NCI-H2196 treated with DMSO at 0.1 percent for 48 hours (cell line): ENCODE results near the gene PDE4A.
A peak's percentile ranks its signal among the peaks of the same experiment; 100 is the strongest.
"Not testable (repeated sequence)": the region's sequence is repeated elsewhere in the genome, so short reads cannot be mapped to it uniquely, and the experiment has no call there.

ENCODE experiments used
- DNase-seq: peaks from one replicate; lab custom pipeline; 2025; ENCODE audit not compliant: unreplicated experiment; lab: John Stamatoyannopoulos, UW

The PDE4A gene

DNA sequence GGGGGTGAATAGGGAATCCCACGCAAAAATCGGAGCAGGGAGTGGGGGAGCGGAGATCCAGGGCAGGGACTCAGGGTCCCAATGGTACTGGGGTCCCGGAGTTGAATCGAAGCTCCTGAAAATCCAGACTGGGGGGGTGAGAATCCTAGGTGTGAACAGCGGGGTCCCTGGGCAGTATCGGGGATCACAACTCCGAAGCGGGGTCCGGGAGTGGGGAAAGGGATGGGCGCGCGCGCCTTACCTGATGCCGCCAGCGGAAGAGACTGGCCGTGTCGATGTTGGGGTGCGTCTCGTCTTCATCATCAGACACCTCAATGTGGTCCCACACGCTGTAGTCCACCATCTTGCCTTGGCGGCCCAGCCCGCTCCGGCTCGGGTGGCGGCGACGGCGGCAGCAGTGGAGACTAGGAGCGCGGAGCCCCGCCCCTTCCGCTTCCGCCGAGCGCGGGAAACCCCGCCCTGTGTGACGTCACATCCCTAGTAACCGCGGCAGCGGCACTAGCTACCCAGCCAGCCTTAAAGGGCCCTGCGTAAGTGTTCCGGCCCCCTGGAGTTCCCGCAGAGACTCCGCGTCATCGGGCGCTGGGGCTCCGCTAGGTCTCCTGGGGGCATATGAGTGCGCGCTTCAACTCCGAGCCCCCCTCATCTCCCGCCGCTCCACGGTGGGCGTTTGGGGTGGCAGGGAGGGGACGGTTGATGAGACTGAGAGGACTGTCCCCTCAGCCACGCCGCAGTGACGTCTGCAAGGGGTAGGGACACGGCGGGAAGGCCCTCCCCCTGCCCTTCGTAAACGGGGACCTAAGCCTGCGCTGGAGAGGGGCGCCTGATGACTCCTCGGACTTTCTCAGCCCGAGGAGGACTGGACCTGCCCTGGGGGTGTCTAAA lies 17.0 kb upstream of the PDE4A start, which contains the start of gene CDC37:
Gene CDC37 (minus strand): TSS at position 406 of the 885 bp plus-strand sequence. CDS start 63 bp downstream, at position 343.
- peak; percentile 83 for DNase-seq

DNA sequence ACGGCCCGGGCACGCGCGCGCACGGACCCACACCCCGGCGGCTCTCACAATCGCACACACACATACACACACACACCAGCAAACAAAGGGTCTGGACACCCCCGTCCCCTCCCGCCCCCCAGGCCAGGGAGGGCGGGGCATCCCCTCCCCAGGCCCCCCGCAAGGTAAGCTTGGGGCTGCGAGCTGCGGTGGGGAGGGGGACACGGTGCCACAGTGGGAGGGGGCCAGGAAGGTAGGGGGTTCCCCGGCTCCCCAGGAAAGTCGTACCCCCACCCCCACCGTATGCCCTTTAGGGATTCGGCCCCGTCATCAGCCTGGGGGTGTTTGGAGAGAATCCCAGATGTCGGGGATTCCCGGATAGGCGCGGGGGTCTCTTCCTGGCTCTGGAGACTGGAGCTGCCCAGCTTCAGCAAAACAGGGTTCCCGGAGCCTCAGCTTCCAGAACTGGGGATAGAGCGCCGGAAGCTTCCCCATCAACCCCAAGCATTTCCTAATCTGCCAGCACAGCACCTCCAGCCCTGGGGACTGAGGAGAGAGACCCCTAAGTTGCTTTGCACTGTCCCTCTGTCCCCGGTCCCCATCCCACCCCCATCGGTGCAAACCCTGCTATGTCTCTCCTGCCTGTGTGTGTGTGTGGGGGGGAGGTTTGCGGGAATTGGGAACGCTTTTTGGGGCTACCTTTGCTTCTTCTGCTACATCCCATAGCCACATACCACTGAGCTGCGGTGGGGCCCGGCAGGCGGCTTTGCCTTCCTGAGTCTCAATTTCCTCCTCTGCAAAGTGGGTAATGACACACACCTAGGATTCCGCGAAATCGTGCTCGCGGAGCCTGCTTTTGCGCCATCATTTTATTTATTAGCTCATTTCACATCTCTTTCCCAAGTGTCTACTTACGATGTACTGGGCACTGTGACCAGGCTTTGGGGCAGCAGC lies 15.2 kb upstream of the PDE4A start:
- DNase-seq: no peak

DNA sequence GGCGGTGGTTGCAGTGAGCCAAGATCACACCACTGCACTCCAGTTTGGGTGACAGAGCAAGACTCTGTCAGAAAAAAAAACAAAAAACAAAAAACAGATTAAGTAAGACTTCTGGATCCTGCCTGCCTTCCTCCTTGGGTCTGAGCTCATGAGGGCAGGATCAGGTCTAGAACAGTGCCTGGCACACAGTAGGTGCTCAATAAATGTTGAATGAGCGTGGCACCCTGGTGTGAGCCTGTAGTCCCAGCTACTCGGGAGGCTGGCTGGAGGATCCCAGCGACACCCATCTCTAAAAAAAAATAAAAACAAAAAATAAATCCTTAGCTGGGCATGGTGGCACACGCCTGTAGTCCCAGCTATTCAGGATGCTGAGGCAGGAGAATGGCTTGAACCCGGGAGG lies 14.1 kb upstream of the PDE4A start:
- no peak for DNase-seq

DNA sequence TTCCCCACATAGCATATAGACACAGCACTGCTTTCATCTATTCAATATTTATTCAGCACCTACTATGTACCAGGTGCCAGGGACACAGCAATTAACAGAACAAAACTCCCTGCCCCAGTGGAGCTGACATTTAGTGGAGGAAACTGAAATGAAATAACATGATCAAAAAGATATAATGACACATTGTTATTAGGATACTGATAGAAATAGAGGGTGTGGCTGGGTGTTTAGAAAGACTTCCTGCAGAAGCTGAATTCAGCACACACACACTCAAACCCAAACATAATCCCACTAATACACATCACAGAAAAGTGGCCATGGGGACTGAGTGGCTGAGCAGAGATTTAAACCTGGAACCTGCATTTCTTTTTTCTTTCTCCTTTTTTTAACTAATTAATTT lies 13.2 kb upstream of the PDE4A start:
- no peak for DNase-seq

DNA sequence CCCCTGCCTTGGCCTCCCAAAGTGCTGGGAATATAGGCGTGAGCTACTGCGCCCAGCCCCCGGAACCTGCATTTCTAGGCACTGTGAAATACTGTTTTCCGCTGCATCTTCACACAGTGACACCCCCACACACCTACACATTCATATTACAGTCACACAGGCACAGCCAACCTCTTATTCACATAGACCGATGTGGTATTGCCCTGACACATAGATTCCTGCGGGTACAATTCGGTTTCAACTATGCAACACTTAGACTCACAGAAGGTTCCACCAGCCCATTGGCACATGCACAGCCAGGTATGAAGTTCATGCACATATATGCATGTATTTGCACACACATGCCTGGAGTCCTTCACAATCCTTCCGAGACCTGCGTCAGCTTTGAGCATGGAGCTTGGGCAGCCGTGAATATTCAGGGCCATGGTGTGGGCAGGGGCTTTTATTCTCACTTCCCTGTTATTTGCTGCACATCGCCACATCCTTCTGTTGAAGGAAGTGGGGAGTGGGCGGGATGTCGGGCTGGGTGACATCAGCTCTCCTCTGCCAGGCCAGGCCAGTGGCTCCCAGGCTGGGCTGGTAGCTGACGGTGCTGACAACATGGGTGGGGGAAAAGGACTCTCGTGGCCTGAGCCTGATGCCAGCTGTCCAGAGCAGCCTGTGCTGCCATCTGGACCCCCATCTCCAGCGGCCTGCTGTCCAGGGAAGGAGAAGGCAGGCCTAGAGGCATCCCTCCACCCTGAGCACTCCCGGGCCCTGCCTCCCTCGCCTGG lies 11.6 kb upstream of the PDE4A start:
- no peak for DNase-seq

DNA sequence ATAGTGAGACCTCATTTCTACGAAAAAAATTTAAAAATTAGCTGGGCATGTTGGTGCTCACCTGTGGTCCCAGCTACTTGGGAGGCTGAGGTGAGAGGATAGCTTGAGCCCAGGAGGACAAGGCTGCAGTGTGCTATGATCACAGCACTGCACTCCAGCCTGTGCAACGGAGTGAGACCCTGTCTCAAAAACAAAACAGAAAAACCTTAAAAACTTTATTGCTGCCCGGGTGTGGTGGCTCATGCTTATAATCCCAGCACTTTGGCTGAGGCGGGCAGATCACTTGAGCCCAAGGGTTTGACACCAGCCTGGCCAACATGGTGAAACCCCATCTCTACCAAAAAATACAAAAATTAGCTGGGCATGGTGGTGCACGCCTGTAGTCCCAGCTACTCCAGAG lies 9.1 kb upstream of the PDE4A start:
- not testable (repeated sequence) for DNase-seq

DNA sequence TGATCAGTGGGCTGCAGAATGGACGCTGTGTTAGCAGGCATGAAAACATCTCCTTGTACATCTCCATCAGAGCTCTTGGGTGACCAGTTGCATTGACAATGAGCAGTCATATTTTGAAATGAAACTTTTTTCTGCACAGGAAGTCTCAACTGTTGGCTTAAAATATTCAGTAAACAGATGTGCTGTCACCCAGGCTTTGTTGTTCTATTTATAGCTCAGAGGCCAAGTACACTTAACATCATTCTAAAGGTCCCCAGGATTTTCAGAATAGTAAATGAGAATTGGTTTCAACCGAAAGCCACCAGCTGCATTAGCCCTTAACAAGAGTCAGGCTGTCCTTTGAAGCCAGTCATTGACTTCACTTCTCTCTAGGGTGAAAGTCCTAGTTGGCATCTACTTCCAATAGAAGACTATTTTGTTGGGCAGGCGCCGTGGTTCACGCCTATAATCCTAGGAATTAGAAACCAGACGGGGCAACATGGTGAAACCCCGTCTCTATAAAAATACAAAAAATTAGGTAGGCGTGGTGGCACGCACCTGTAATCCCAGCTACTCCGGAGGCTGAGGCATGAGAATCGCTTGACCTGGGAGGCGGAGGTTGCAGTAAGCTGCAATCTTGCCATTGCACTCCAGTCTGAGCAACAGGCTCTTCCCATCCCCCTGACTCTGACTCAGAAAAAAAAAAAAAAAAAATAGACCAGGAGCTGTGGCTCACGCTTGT lies 7.9 kb upstream of the PDE4A start:
- no peak for DNase-seq

DNA sequence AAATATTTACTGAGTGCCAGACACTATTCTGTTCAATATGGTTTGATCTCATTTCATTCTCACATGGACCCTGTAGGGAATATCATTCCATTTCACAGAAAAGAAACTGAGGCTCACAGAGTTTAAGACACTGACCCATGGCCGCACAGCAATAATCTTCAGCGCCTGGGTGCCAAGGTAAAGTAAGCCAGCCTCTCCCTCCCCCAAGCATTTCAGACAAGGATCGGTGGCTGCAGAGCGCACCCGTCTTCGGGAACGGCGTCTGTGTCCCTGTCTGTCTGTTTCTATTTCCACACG lies 4.3 kb upstream of the PDE4A start:
- DNase-seq: no peak

DNA sequence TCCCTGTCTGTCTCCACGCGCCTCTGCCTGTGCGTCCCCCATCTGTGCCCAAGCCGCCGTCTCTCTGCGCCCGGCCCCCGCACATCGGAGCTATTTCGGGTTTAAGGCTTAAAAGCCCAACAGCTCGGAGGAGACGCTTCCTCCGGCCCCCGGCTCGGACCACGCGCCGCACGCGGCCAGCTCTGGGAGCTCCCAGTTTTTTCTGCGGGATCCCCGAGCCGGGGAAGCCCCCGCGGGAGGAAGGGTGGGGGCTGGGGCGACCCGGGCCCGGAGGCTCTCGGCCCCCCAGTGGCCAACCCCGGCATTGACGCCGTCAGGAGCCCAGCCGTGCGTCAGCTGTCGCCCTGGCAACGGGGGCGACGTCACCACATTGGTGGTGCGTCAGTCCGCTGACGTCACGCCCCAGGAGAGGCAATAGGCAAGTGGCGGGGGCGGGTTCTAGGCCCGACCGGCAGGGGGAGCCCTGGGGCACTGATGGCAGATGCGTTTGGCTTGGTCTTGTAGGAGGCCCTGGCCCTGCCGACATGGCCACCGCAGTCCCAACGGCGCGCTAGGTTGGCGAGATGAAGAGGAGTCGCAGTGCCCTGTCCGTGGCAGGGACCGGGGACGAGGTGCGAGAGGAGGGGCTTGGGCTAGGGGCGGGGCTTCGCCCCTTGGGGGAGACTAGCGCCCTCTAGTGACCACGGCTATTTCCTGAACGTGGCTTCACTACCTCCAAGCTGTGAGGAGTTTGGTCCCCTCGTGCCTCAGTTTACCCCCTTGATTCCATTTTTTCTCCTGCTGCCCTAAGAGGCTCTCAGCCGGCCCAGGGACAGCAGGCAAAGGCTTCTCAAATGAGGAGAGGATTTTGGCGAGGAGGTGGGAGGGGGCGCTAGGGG lies 3.7 kb upstream of the PDE4A start:
- peak; percentile 93 for DNase-seq

DNA sequence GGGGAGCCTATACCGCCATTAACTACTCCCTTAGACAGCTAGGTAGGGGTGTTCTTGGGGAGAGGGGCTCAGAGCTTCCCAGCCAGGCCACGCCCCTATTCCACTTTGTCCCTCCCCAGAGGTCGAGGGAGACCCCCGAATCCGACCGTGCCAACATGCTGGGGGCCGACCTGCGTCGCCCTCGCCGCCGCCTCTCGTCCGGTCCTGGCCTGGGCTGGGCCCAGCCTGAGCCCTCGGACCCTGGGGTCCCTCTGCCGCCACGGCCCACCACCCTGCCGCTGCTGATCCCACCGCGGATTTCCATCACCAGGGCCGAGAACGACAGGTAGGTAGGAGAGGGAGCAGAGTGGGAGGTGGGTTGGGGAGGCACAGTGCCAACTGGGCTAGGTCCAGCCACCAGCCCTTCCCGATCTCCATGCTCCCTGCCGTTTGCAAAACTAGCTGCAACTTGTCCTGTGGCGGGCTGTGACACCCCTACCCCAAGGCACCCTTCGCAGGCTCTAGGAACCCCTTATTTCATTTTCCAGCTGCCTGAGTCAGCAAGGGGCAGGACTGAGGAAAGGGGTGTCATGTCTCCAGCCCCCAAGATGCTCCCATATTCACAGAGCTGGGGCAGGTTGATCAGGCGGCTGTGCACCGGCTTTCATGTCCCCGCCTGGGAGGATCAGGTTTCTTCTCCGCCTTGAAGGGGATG lies 2.6 kb upstream of the PDE4A start:
- DNase-seq: no peak

DNA sequence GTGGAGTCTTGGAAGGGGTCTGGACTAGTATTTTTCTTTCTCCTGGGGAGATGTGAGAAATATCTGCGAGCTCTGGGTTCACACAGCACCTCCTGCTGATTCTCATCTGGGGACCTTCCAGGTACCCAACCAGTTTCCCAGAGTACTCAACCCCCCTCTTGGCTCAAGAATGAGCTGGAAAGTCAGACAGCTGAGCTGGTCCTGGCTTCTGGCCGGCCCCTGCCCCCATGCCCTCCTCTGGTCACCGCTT lies 2.2 kb upstream of the PDE4A start:
- no peak for DNase-seq

DNA sequence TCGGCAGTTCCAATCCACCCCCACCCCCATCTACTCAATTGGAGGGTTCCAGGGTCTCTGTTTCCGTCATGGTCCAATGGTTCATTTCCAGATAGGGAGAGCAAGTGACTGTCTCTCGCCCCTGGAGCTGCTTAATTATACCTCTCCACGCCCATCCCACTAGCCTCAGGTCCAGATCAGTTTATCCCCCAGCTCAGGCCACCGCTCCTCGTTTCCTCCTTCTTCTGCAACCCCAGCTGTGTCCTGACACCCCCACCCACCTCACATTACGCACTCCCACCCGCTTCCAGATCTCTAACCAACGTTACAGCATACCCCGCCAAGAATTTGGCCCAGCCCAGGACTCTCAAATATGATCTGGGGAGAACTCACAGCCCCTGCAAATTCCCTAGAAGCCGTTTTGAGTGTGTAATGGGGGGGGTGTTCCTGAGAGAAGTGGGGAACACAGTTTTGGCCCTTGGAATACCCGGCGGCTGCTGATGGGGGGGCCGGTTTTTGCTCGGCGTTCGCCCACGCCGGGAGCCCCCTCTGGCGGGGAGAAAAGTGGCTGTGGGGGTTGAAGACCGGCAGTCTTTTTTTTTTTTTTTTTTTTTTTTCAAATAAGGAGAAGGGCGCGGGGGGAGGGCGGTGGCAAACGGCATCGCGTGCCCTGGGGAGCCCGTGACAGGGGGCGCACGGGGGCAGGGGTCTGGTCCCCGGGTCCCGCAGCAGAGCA lies 1.7 kb upstream of the PDE4A start:
- DNase-seq: no peak

DNA sequence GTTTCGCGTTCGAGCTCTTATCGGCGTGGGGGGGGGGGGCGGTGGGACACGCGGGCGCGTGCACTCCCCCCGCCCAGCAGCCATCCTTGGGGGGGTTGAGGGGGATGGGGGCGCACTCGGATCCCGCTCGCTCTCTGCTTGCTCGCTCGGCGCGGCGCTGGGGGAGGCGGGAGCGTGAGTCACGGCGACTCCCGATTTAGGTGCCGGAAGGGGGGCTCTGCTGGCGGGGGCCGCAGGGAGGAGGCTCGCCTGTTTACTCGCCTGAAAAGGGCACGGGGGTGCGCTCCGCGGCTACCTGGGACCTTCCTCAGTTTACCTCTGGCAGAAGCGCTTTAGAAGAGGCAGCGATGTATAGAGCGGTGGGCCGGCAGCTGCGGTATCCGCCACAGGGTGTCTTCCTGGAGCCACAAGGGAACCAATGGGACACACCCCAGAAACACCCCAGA lies 1.1 kb upstream of the PDE4A start:
- DNase-seq: no peak

DNA sequence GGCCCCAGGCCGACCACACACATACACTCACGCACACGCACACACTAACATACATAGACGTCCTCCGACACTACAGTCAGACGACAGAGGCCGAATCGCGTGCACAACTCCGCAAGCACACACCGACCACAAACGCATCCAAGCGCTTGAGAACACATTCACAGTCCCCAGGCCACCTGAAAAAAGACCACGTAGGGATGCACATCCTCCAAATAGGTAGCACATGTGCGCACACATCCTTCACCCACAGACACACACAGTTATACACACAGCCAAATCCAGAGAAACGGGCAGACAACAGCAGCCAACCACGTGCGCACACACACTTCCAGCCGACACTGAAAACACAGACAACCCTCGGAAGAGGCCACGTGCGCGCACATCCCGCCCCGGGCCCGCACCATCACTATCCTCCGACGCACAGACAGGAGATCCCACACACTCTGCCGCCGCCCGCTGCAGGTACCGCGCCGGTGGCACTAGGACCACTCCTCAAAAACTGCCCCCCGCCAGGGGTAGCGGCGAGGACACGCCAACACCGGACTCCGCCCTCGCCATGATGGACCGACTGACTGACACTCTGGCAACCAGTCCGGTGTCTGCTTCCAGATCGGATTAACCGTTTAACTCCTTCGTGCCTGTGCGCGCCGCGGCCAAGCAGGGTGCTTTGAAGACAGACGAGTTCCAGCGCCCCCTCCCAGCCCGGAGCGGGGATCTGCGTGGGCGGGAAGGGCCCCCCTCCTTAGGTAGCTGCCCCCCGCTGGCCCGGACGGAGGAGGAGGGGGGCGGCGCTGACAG lies 493 bp upstream of the PDE4A start:
- no peak for DNase-seq

DNA sequence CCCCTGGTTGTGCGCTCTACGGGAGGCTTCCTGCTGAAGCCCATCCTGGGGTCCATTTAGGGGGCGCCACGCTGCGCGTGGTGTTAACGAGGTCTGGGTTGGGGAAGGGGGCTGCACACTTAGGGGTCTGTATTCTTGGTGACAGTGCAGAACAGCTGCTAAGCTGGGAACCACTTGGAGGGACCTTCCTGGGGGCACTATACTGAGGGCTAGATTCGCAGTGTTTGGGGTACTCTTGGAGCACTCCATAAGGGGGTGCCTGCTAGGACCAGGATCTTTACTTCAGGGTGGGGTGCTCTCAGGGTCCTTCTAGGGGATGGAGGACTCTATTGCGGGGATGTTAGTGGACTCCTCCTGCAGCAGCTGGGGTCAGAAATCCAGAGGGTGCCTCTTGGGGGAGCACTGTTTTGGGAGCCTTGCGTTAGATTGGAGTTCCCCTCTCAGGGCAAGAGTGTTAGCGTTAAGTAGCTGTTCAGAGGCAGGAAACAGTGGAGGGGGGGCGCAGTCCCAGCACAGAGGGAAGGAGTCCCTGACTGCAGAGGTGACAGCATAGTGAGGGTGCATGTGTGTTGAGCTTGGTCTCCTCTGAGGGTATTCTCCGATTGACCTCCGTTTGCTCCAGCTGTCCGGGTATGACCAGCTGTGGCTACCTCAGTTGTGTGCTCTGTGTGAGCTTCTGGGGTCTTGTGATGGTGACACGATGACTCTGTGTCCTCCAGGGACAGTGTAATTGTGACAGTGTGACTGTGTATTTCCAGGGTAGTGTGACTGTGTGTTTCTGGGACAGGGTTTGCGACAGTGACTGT lies 1.1 kb downstream of the PDE4A start:
- DNase-seq: no peak

DNA sequence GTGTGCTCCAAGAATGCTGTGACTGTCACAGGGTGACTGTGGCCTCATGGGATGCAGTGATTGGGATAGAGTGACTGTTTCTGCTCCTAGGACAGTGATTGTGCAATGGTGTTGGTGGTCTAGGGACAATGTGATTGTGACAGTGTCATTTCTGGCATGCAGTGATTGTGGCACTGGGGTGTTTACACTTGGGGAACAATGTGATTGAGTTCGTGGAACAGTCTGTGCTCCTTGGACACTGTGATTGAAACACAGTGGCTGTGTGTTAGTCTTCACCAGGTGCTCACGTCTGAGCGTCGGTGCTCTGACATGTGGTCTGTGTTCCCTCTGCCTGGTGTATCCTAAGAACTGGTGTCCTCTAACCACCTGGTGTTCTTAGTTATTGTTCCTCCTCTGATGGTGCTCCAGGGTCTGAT lies 1.7 kb downstream of the PDE4A start:
- no peak for DNase-seq

DNA sequence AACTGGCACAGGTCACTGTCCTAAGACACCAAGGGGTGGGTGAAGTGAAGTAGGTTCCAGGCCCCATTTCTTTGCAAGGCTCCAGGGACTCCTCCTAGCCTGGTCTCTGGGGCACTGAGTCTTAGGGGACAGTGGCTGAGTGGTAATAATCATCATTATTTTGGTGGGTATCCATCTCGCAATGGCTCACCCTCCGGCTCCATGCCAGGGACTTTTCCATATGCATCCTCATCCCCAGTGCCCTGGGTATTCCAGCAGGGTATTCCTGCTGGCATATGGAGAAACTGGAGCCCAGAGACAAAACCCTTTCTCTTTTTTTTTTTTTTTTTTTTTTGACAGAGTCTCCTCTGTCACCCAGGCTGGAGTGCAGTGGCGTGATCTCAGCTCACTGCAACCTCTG lies 2.5 kb downstream of the PDE4A start:
- DNase-seq: no peak
